GM23338 (cell line): ENCODE measurements around the gene EZH2. TPM values are rescaled to one million over a fixed set of nuclear protein-coding genes. Genes with fewer than 3 reads are reported as not detected.

Experiments used
- ATAC-seq: fragments of 200-7000 bp; cut with Tn5 transposase; 3 replicates; pipeline ENCODE4 v1.9.1; 2020
- DNase-seq: peaks from one replicate; pipeline ENCODE4 v3.0.0-alpha.2; 2015; ENCODE audit warnings: low spot score
- H2AFZ ChIP-seq: fragments of 200-600 bp; sonication (generic); 2 replicates; pipeline ENCODE4 v1.8.0; 2016; ENCODE audit warnings: antibody characterized with exemption, mild to moderate bottlenecking, moderate library complexity
- H3F3A ChIP-seq: fragments of 200-600 bp; sonication (generic); replicated peaks from 2 replicates; pipeline ENCODE4 v1.8.0; 2017; ENCODE audit warnings: antibody characterized with exemption, mixed run types, low read depth
- H3K27ac ChIP-seq: fragments of 200-600 bp; sonication (generic); 2 replicates; pipeline ENCODE4 v1.6.1; 2016; ENCODE audit warnings: low read depth
- H3K27me3 ChIP-seq: fragments of 200-600 bp; sonication (generic); 2 replicates; pipeline ENCODE4 v1.8.0; 2016; ENCODE audit warnings: mild to moderate bottlenecking, mixed run types, moderate library complexity; ENCODE audit not compliant: insufficient read depth
- H3K36me3 ChIP-seq: fragments of 200-600 bp; sonication (generic); 2 replicates; pipeline ENCODE4 v1.8.0; 2016; ENCODE audit warnings: mild to moderate bottlenecking; ENCODE audit not compliant: insufficient read depth
- H3K4me1 ChIP-seq: fragments of 200-600 bp; sonication (generic); 2 replicates; pipeline ENCODE4 v1.8.0; 2016; ENCODE audit warnings: mild to moderate bottlenecking, moderate library complexity; ENCODE audit not compliant: insufficient read depth
- H3K4me2 ChIP-seq: fragments of 200-600 bp; sonication (generic); 2 replicates; pipeline ENCODE4 v1.7.1; 2017; ENCODE audit warnings: mixed run types
- H3K4me3 ChIP-seq: fragments of 200-600 bp; sonication (generic); 2 replicates; pipeline ENCODE4 v1.6.1; 2016; ENCODE audit warnings: mixed run types
- H3K79me2 ChIP-seq: fragments of 200-600 bp; sonication (generic); replicated peaks from 2 replicates; pipeline ENCODE4 v1.8.0; 2017; ENCODE audit warnings: mild to moderate bottlenecking; ENCODE audit not compliant: insufficient read depth
- H3K9me2 ChIP-seq: fragments of 200-600 bp; sonication (generic); 2 replicates; pipeline ENCODE4 v1.8.0; 2017; ENCODE audit not compliant: insufficient read depth
- H4K20me1 ChIP-seq: fragments of 200-600 bp; sonication (generic); replicated peaks from 2 replicates; pipeline ENCODE4 v1.8.0; 2017; ENCODE audit warnings: mild to moderate bottlenecking; ENCODE audit not compliant: insufficient read depth
- H3K27ac Mint-ChIP-seq: 2 replicates; pipeline ENCODE4 v1.8.0; 2020; ENCODE audit warnings: inconsistent platforms, mild to moderate bottlenecking, moderate library complexity, mixed read lengths
- H3K27me3 Mint-ChIP-seq: 3 replicates; pipeline ENCODE4 v1.8.0; 2022; ENCODE audit warnings: low read depth, mild to moderate bottlenecking, moderate library complexity, mixed read lengths, inconsistent platforms; ENCODE audit not compliant: insufficient read depth, poor library complexity
- H3K36me3 Mint-ChIP-seq: 3 replicates; pipeline ENCODE4 v1.8.0; 2021; ENCODE audit warnings: low read depth, mild to moderate bottlenecking, inconsistent platforms, moderate library complexity, mixed read lengths
- H3K4me1 Mint-ChIP-seq: 3 replicates; pipeline ENCODE4 v1.8.0; 2020; ENCODE audit warnings: mild to moderate bottlenecking, inconsistent platforms, mixed read lengths
- H3K4me3 Mint-ChIP-seq: 3 replicates; pipeline ENCODE4 v1.8.0; 2021; ENCODE audit warnings: moderate library complexity, mild to moderate bottlenecking, inconsistent platforms, mixed read lengths
- H3K9me3 Mint-ChIP-seq: 3 replicates; pipeline ENCODE4 v1.8.0; 2020; ENCODE audit warnings: moderate library complexity, mild to moderate bottlenecking, inconsistent platforms, mixed read lengths
- CREB1 ChIP-seq: fragments of 250-450 bp; sonication (Bioruptor Pico); IDR thresholded peaks from 2 replicates; pipeline ENCODE4 v1.5.0; 2020; ENCODE audit warnings: low read depth, mild to moderate bottlenecking, moderate library complexity
- CTCF ChIP-seq, 2 experiments: fragments of 200-600 bp in 1 of 2; sonication (generic) in 1 of 2; conservative IDR thresholded peaks; 2 replicates each; pipeline versions ENCODE4 v1.5.1 to v1.6.1; 2016 to 2017; ENCODE audit warnings: antibody characterized with exemption in 2 of 2, low read depth in 2 of 2, mild to moderate bottlenecking in 2 of 2, moderate library complexity in 1 of 2
- EZH2 ChIP-seq: fragments of 200-600 bp; sonication (generic); IDR thresholded peaks from one replicate; pipeline ENCODE4 v1.8.0; 2017; ENCODE audit warnings: antibody characterized with exemption, mild to moderate bottlenecking, low read depth; ENCODE audit not compliant: unreplicated experiment
- JUNB ChIP-seq: IDR thresholded peaks from one replicate; pipeline ENCODE4 v1.6.1; 2016; ENCODE audit warnings: antibody characterized with exemption; ENCODE audit not compliant: unreplicated experiment
- NANOG ChIP-seq: IDR thresholded peaks from 2 replicates; pipeline ENCODE4 v1.6.1; 2016; ENCODE audit warnings: antibody characterized with exemption, borderline replicate concordance
- POLR2AphosphoS5 ChIP-seq: IDR thresholded peaks from 2 replicates; pipeline ENCODE4 v1.6.1; 2016; ENCODE audit warnings: antibody characterized with exemption, low read depth
- STAT1 ChIP-seq: IDR thresholded peaks from one replicate; pipeline ENCODE4 v1.6.1; 2016; ENCODE audit warnings: antibody characterized with exemption; ENCODE audit not compliant: unreplicated experiment
- ZNF114 ChIP-seq: fragments of 250-450 bp; sonication (Bioruptor Pico); IDR thresholded peaks from 2 replicates; pipeline ENCODE4 v1.5.0; 2020; ENCODE audit warnings: mild to moderate bottlenecking, moderate library complexity
- ZNF331 ChIP-seq: fragments of 250-450 bp; sonication (Bioruptor Pico); IDR thresholded peaks from 2 replicates; pipeline ENCODE4 v1.5.0; 2020; ENCODE audit warnings: low read depth, mild to moderate bottlenecking, moderate library complexity
- polyA plus RNA-seq: library from polyadenylated mRNA; unstranded; fragments of >200 nt; fragmentation: Nextera tagmentation; extraction: Ambion mirVana; gene quantifications from 2 replicates; pipeline ENCODE4 v1.2.1, GENCODE V29; 2016
- total RNA-seq: library from RNA; depleted of rRNA; stranded (reverse); fragments of >200 nt; shearing (Covaris generic); gene quantifications from 2 replicates; pipeline ENCODE4 v1.2.3, GENCODE V29; 2014
- TF ChIP-seq, protein P1 (sequence below): IDR thresholded peaks from one replicate; pipeline ENCODE4 v1.6.1; 2018; ENCODE audit warnings: antibody characterized with exemption; ENCODE audit not compliant: unreplicated experiment
- TF ChIP-seq, protein P2 (sequence below): fragments of 250-450 bp; sonication (Bioruptor Pico); IDR thresholded peaks from 2 replicates; pipeline ENCODE4 v1.5.0; 2020; ENCODE audit warnings: mild to moderate bottlenecking, moderate library complexity

Gene EZH2
- total and polyA plus RNA-seq, 2 experiments from 2014 or later = 33.9 to 38.6 TPM

DNA sequence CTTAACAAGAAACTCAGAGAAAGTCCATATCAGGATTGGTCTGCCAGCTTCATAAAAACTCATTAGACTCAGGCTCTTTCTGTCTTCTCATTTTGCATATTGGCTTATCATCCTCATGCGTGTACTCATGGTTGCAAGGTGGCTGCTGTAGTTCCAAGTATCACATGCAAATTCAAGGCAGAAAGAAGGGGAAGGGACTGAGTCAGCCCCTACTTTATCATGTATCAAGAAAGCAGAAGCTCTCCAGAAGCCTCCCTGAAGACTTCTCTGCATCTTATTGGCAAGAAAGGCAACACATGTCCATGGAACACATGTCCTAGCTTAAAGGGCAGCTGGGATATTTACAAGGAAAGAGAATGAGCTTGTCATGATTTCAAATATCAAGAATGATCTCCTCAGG is 19.4 kb upstream of the EZH2 start (continued):
- no peak for TF ChIP-seq CTCF (conservative IDR thresholded peaks at IDR 0.05; ENCODE audit: low read depth in 2 of 2)
- no peak for TF ChIP-seq EZH2

GRCh38 chr7:148901178-148901577 is 17.1 kb upstream of the EZH2 start:
- H3K4me3 ChIP-seq = no peak overlapping the region
- no peaks in the 10 kb centered on the region for H3K9me2 ChIP-seq
- H3K27me3 ChIP-seq = no peaks in the 10 kb centered on the region
- H3K4me1 ChIP-seq = 0 out of 2 replicates have a peak, but pooled peaks cover 6% of the 10 kb centered on the region
- H3K4me1 Mint-ChIP-seq = peaks cover 15% of the 10 kb centered on the region
- H3K4me2 ChIP-seq = no peak overlapping the region
- DNase-seq (no peak), ATAC-seq (no peak)
- no peak overlapping the region for H3K27ac Mint-ChIP-seq
- peak overlapping the region; percentile 87; the same call in 1 of the 2 replicates for H2AFZ ChIP-seq
- no peaks in the 10 kb centered on the region for H4K20me1 ChIP-seq
- H3K27me3 Mint-ChIP-seq = peaks cover 4% of the 10 kb centered on the region
- H3K4me3 Mint-ChIP-seq = no peak overlapping the region
- no peaks in the 10 kb centered on the region for H3F3A ChIP-seq
- H3K27ac ChIP-seq = no peak overlapping the region
- H3K36me3 ChIP-seq = no peaks in the 10 kb centered on the region
- no peaks in the 10 kb centered on the region for H3K79me2 ChIP-seq
- H3K36me3 Mint-ChIP-seq = no peaks in the 10 kb centered on the region
- no peaks in the 10 kb centered on the region for H3K9me3 Mint-ChIP-seq
- TF ChIP-seq, protein P1, sequence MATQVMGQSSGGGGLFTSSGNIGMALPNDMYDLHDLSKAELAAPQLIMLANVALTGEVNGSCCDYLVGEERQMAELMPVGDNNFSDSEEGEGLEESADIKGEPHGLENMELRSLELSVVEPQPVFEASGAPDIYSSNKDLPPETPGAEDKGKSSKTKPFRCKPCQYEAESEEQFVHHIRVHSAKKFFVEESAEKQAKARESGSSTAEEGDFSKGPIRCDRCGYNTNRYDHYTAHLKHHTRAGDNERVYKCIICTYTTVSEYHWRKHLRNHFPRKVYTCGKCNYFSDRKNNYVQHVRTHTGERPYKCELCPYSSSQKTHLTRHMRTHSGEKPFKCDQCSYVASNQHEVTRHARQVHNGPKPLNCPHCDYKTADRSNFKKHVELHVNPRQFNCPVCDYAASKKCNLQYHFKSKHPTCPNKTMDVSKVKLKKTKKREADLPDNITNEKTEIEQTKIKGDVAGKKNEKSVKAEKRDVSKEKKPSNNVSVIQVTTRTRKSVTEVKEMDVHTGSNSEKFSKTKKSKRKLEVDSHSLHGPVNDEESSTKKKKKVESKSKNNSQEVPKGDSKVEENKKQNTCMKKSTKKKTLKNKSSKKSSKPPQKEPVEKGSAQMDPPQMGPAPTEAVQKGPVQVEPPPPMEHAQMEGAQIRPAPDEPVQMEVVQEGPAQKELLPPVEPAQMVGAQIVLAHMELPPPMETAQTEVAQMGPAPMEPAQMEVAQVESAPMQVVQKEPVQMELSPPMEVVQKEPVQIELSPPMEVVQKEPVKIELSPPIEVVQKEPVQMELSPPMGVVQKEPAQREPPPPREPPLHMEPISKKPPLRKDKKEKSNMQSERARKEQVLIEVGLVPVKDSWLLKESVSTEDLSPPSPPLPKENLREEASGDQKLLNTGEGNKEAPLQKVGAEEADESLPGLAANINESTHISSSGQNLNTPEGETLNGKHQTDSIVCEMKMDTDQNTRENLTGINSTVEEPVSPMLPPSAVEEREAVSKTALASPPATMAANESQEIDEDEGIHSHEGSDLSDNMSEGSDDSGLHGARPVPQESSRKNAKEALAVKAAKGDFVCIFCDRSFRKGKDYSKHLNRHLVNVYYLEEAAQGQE = no peak
- TF ChIP-seq CREB1 (CRISPR knock-in tag) (no peak), STAT1 (no peak), POLR2AphosphoS5 (no peak), ZNF114 (no peak), ZNF331 (CRISPR knock-in tag) (no peak), NANOG (no peak), JUNB (no peak), CTCF (conservative IDR thresholded peaks at IDR 0.05; ENCODE audit: low read depth in 2 of 2) (no peak)
- TF ChIP-seq, protein P2, sequence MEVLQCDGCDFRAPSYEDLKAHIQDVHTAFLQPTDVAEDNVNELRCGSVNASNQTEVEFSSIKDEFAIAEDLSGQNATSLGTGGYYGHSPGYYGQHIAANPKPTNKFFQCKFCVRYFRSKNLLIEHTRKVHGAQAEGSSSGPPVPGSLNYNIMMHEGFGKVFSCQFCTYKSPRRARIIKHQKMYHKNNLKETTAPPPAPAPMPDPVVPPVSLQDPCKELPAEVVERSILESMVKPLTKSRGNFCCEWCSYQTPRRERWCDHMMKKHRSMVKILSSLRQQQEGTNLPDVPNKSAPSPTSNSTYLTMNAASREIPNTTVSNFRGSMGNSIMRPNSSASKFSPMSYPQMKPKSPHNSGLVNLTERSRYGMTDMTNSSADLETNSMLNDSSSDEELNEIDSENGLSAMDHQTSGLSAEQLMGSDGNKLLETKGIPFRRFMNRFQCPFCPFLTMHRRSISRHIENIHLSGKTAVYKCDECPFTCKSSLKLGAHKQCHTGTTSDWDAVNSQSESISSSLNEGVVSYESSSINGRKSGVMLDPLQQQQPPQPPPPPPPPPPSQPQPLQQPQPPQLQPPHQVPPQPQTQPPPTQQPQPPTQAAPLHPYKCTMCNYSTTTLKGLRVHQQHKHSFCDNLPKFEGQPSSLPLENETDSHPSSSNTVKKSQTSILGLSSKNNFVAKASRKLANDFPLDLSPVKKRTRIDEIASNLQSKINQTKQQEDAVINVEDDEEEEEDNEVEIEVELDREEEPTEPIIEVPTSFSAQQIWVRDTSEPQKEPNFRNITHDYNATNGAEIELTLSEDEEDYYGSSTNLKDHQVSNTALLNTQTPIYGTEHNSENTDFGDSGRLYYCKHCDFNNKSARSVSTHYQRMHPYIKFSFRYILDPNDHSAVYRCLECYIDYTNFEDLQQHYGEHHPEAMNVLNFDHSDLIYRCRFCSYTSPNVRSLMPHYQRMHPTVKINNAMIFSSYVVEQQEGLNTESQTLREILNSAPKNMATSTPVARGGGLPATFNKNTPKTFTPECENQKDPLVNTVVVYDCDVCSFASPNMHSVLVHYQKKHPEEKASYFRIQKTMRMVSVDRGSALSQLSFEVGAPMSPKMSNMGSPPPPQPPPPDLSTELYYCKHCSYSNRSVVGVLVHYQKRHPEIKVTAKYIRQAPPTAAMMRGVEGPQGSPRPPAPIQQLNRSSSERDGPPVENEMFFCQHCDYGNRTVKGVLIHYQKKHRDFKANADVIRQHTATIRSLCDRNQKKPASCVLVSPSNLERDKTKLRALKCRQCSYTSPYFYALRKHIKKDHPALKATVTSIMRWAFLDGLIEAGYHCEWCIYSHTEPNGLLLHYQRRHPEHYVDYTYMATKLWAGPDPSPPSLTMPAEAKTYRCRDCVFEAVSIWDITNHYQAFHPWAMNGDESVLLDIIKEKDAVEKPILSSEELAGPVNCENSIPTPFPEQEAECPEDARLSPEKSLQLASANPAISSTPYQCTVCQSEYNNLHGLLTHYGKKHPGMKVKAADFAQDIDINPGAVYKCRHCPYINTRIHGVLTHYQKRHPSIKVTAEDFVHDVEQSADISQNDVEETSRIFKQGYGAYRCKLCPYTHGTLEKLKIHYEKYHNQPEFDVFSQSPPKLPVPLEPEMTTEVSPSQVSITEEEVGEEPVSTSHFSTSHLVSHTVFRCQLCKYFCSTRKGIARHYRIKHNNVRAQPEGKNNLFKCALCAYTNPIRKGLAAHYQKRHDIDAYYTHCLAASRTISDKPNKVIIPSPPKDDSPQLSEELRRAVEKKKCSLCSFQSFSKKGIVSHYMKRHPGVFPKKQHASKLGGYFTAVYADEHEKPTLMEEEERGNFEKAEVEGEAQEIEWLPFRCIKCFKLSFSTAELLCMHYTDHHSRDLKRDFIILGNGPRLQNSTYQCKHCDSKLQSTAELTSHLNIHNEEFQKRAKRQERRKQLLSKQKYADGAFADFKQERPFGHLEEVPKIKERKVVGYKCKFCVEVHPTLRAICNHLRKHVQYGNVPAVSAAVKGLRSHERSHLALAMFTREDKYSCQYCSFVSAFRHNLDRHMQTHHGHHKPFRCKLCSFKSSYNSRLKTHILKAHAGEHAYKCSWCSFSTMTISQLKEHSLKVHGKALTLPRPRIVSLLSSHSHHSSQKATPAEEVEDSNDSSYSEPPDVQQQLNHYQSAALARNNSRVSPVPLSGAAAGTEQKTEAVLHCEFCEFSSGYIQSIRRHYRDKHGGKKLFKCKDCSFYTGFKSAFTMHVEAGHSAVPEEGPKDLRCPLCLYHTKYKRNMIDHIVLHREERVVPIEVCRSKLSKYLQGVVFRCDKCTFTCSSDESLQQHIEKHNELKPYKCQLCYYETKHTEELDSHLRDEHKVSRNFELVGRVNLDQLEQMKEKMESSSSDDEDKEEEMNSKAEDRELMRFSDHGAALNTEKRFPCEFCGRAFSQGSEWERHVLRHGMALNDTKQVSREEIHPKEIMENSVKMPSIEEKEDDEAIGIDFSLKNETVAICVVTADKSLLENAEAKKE (CRISPR knock-in tag) = no peak
